Measurements from ENCODE around the gene CLDN18.

Gene CLDN18

DNA sequence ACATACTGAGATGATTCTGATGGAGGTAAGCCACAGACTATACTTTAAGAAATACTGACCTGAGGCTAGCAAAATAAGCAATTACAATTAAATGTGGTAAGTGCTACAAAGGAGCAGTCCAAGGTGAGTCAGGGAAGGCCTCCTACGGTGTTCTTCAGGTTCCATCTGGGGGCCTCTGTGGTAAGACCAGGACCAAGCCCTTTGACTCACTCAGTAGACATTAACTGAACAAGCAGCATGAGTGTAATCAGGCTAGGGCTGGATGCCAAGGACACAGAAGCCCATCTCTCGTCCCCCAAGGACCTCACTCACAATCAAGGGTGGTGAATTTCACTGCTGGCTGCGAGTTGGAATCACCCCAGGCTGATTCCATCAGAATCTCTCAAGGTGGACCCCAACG is 68.1 kb downstream of the CLDN18 start:
- no peaks in the 10 kb centered on the region for H3K27me3 ChIP-seq (ENCODE audit: control insufficient read depth in 2 of 2, insufficient read depth in 2 of 2, low read length in 2 of 2)
- no peak overlapping the region for H3K4me3 ChIP-seq (ENCODE audit: low read length in 2 of 2)
- no peaks in the 10 kb centered on the region for H3K36me3 ChIP-seq (ENCODE audit: control insufficient read depth in 2 of 2, insufficient read depth in 2 of 2, low read length in 2 of 2)

DNA sequence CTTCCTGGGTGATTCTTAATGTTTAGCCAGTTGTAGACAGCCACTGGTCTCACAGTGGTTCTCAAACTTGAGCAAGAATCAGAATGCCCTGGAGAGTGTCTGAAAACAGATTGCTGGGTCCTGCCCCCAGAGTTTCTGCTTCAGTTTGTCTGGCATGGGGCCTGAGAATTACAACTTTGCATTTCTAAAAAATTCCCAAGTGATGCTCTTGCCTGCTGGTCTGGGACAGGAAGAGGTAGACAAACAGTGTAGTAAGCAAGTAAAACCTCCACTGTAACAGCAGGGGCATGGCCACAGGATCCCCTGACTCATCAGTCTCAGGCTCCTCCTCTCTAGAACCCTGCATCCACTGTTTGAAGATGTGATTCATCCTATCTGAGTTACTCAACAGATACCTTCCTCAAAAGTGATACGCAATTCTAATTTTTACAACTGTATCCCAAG is 69.0 kb downstream of the CLDN18 start:
- Histone ChIP-seq H3K27ac (ENCODE audit: low read depth in 2 of 2, low read length in 2 of 2) (no peak overlapping the region), H3K4me1 (ENCODE audit: control insufficient read depth in 2 of 2, insufficient read depth in 2 of 2, low read length in 2 of 2) (peaks cover 0 to 3% of the 10 kb centered on the region in 2 donors), H3K9me3 (ENCODE audit: control insufficient read depth in 2 of 2, low read length in 2 of 2) (no peaks in the 10 kb centered on the region), H3K27me3 (ENCODE audit: control insufficient read depth in 2 of 2, insufficient read depth in 2 of 2, low read length in 2 of 2) (no peaks in the 10 kb centered on the region), H3K36me3 (ENCODE audit: control insufficient read depth in 2 of 2, insufficient read depth in 2 of 2, low read length in 2 of 2) (no peaks in the 10 kb centered on the region), H3K4me3 (ENCODE audit: low read length in 2 of 2) (no peak overlapping the region), H3K9ac (ENCODE audit: low read depth in 1 of 2, low read length in 2 of 2) (no peak overlapping the region)

More for the DNA sequence above, 68.1 kb downstream of the CLDN18 start:
- Histone ChIP-seq H3K9ac (ENCODE audit: low read depth in 1 of 2, low read length in 2 of 2) (no peak overlapping the region), H3K9me3 (ENCODE audit: control insufficient read depth in 2 of 2, low read length in 2 of 2) (no peaks in the 10 kb centered on the region), H3K4me1 (ENCODE audit: control insufficient read depth in 2 of 2, insufficient read depth in 2 of 2, low read length in 2 of 2) (peaks cover 0 to 3% of the 10 kb centered on the region in 2 donors), H3K27ac (ENCODE audit: low read depth in 2 of 2, low read length in 2 of 2) (no peak overlapping the region)

DNA sequence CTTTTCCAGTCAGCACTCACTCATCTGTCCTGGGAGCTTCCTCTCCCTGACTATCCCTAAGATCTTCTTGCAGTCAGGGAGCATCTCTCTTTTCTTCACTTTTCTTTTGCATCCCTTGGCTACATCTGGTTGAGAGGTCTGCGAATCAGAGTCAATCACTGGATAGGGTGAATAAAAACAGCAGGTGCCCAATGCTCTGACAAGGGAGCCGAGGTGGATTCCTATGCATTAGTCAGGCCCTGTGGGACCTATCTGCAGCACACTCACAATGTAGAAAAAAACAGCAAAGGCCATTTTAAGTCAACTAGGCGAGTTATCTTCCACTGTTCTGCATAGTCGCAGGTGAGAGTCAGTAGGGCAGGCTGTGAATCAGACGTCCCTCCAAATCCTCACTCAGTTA is 69.9 kb downstream of the CLDN18 start:
- Histone ChIP-seq H3K9ac (ENCODE audit: low read depth in 1 of 2, low read length in 2 of 2) (no peak overlapping the region), H3K36me3 (ENCODE audit: control insufficient read depth in 2 of 2, insufficient read depth in 2 of 2, low read length in 2 of 2) (peaks cover 0 to 3% of the 10 kb centered on the region in 2 donors), H3K4me1 (ENCODE audit: control insufficient read depth in 2 of 2, insufficient read depth in 2 of 2, low read length in 2 of 2) (peaks cover 0 to 3% of the 10 kb centered on the region in 2 donors), H3K27me3 (ENCODE audit: control insufficient read depth in 2 of 2, insufficient read depth in 2 of 2, low read length in 2 of 2) (no peaks in the 10 kb centered on the region), H3K4me3 (ENCODE audit: low read length in 2 of 2) (no peak overlapping the region), H3K9me3 (ENCODE audit: control insufficient read depth in 2 of 2, low read length in 2 of 2) (no peaks in the 10 kb centered on the region), H3K27ac (ENCODE audit: low read depth in 2 of 2, low read length in 2 of 2) (no peak overlapping the region)

GRCh38 chr3:138081371-138082084 is 71.6 kb downstream of the CLDN18 start:
- Histone ChIP-seq H3K9ac (ENCODE audit: low read depth in 1 of 2, low read length in 2 of 2) (no peak overlapping the region), H3K27me3 (ENCODE audit: control insufficient read depth in 2 of 2, insufficient read depth in 2 of 2, low read length in 2 of 2) (no peaks in the 10 kb centered on the region), H3K27ac (ENCODE audit: low read depth in 2 of 2, low read length in 2 of 2) (peak overlapping the region in 1 of 2 donors; percentile 31), H3K36me3 (ENCODE audit: control insufficient read depth in 2 of 2, insufficient read depth in 2 of 2, low read length in 2 of 2) (peaks cover 3% of the 10 kb centered on the region in 2 donors), H3K4me1 (ENCODE audit: control insufficient read depth in 2 of 2, insufficient read depth in 2 of 2, low read length in 2 of 2) (peaks cover 0 to 3% of the 10 kb centered on the region in 2 donors), H3K4me3 (ENCODE audit: low read length in 2 of 2) (no peak overlapping the region), H3K9me3 (ENCODE audit: control insufficient read depth in 2 of 2, low read length in 2 of 2) (no peaks in the 10 kb centered on the region)

DNA sequence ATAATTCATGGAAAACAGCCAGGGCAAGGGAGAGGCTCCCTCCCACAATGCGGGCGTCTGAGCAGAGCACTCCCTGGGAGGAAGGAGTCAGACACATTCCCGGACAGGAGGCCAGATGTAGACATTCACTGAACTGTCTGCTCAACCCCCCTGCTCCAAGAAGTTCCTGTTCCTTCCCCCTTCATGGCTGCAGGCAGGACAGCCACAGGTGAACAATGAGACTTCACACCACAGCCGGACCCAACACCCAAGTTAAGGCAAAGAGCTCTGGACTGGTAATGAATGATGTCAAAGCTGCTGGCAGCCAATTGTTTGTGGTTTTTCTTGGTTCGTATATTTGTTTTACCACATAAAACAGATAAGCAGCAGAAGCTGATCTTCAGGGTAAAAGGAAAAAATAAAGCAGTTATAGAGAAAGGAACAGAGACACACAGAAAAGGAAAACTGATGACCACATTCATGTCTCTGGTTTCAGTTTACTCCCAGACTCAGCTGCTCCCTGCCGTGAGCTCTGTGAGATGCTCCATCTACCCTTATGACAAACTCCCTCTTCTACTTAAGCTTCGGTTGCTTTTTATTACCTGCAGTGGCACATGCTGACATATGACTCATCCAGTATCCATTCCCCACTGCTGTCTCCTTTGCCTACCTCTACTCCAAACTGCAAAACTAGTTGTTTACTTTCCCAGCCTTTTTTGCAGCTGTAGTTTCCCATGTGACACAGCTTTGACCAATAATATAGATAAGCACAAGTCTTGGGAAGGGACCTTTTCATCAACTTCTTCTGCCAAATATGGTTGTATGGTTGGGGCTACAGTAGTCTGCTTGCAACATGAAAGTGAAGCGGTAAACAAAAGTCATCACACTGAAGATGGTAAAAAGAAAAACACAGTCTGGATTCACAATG is 72.4 kb downstream of the CLDN18 start:
- H3K9me3 ChIP-seq (ENCODE audit: control insufficient read depth in 2 of 2, low read length in 2 of 2), result no peaks in the 10 kb centered on the region
- no peaks in the 10 kb centered on the region for H3K27me3 ChIP-seq (ENCODE audit: control insufficient read depth in 2 of 2, insufficient read depth in 2 of 2, low read length in 2 of 2)
- peaks cover 0 to 3% of the 10 kb centered on the region in 2 donors for H3K4me1 ChIP-seq (ENCODE audit: control insufficient read depth in 2 of 2, insufficient read depth in 2 of 2, low read length in 2 of 2)
- peak overlapping the region in 1 of 2 donors; percentile 42 for H3K9ac ChIP-seq (ENCODE audit: low read depth in 1 of 2, low read length in 2 of 2)
- H3K36me3 ChIP-seq (ENCODE audit: control insufficient read depth in 2 of 2, insufficient read depth in 2 of 2, low read length in 2 of 2), result peaks cover 3% of the 10 kb centered on the region in 2 donors
- H3K27ac ChIP-seq (ENCODE audit: low read depth in 2 of 2, low read length in 2 of 2), result peak overlapping the region in 1 of 2 donors; percentile 31
- H3K4me3 ChIP-seq (ENCODE audit: low read length in 2 of 2), result no peak overlapping the region

DNA sequence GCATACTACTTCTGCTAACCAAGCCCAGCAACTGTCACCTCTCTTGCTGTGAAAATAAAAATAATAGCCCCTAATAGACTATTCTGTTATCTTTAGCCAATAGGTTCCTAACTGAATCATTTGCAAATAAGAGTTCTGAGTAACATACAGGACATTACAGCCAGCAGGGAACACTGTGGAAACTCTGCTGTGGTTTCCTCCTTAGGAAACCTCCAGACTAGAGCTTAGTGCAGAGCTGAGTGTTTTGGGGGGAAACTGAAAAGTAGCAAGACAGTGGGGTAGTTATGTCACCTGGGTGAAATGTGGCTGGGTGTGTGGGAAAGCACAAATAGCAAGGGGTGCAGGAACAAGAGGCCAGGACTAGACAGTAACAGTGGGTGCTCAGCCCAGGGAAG is 73.0 kb downstream of the CLDN18 start:
- peaks cover 3% of the 10 kb centered on the region in 2 donors for H3K36me3 ChIP-seq (ENCODE audit: control insufficient read depth in 2 of 2, insufficient read depth in 2 of 2, low read length in 2 of 2)
- H3K27ac ChIP-seq (ENCODE audit: low read depth in 2 of 2, low read length in 2 of 2), result no peak overlapping the region

More for the DNA sequence above, 73.0 kb downstream of the CLDN18 start:
- Histone ChIP-seq H3K9ac (ENCODE audit: low read depth in 1 of 2, low read length in 2 of 2) (no peak overlapping the region), H3K4me1 (ENCODE audit: control insufficient read depth in 2 of 2, insufficient read depth in 2 of 2, low read length in 2 of 2) (peaks cover 0 to 3% of the 10 kb centered on the region in 2 donors), H3K4me3 (ENCODE audit: low read length in 2 of 2) (no peak overlapping the region), H3K27me3 (ENCODE audit: control insufficient read depth in 2 of 2, insufficient read depth in 2 of 2, low read length in 2 of 2) (no peaks in the 10 kb centered on the region), H3K9me3 (ENCODE audit: control insufficient read depth in 2 of 2, low read length in 2 of 2) (no peaks in the 10 kb centered on the region)
